Panc1 (cell line): ENCODE measurements around the gene ARPC5L. TPM values are rescaled to one million over a fixed set of nuclear protein-coding genes. Genes with fewer than 3 reads are reported as not detected.
"Not testable (repeated sequence)": the region's sequence is repeated elsewhere in the genome, so short reads cannot be mapped to it uniquely, and the experiment has no call there.

ENCODE experiments used
- ATAC-seq: fragments of 200-7000 bp; cut with Tn5 transposase; 2 replicates; pipeline ENCODE4 v1.9.1; 2020; ENCODE audit warnings: mild to moderate bottlenecking, moderate library complexity
- BruUV-seq: library from RNA; stranded (reverse); fragments of 400-500 nt; replicated peaks from 2 replicates; lab custom pipeline; 2021; lab: Mats Ljungman, UMichigan
- CTCF ChIA-PET: fragments of 300-600 bp; sonication (Branson Sonifier 250); formaldehyde crosslinking; loops from one replicate; lab custom pipeline; 2022; ENCODE audit warnings: antibody characterized with exemption; lab: Charles Lee
- POLR2A ChIA-PET: fragments of 300-600 bp; sonication (Branson Sonifier 250); formaldehyde crosslinking; loops from one replicate; lab custom pipeline; 2022; ENCODE audit warnings: antibody characterized with exemption; lab: Charles Lee
- DNase-seq: peaks from one replicate; pipeline ENCODE4 v3.0.0-alpha.2; 2010; ENCODE audit warnings: low read depth, low spot score
- H3K27ac ChIP-seq: 2 replicates; pipeline ENCODE4 v1.5.1; 2011; ENCODE audit warnings: mild to moderate bottlenecking, low read length, inconsistent platforms
- H3K27me3 ChIP-seq: fragments of 200-500 bp; sonication (Bioruptor generic); 2 replicates; pipeline ENCODE4 v1.6.0; 2014; ENCODE audit warnings: low read length, inconsistent platforms; ENCODE audit not compliant: control insufficient read depth, insufficient read depth
- H3K36me3 ChIP-seq: fragments of 200-500 bp; sonication (Bioruptor generic); 2 replicates; pipeline ENCODE4 v1.5.1; 2014; ENCODE audit warnings: inconsistent platforms, mild to moderate bottlenecking, low read length, moderate library complexity; ENCODE audit not compliant: control insufficient read depth, insufficient read depth
- H3K4me1 ChIP-seq: 2 replicates; pipeline ENCODE4 v1.5.1; 2011; ENCODE audit warnings: inconsistent platforms, mild to moderate bottlenecking, low read length, moderate library complexity; ENCODE audit not compliant: control insufficient read depth, insufficient read depth
- H3K4me3 ChIP-seq, 2 experiments: 2 replicates each; pipeline ENCODE4 v1.5.1; 2011 to 2012; ENCODE audit warnings: low read depth in 2 of 2, low read length in 2 of 2, mild to moderate bottlenecking in 2 of 2, inconsistent platforms in 1 of 2, moderate library complexity in 1 of 2
- H3K9me3 ChIP-seq: fragments of 200-500 bp; sonication (Bioruptor generic); 2 replicates; pipeline ENCODE4 v1.5.1; 2014; ENCODE audit warnings: low read depth, mild to moderate bottlenecking, inconsistent platforms, low read length, moderate library complexity; ENCODE audit not compliant: control insufficient read depth, insufficient read depth
- CTCF ChIP-seq: fragments of 450-650 bp; IDR thresholded peaks from 2 replicates; pipeline ENCODE4 v1.5.1; 2017; ENCODE audit warnings: mild to moderate bottlenecking
- POLR2AphosphoS5 ChIP-seq: IDR thresholded peaks from 2 replicates; pipeline ENCODE4 v1.6.1; 2012; ENCODE audit warnings: mild to moderate bottlenecking, low read depth, low read length, moderate library complexity
- REST ChIP-seq, 2 experiments: IDR thresholded peaks; 2 replicates each; pipeline ENCODE4 v1.6.1; 2011 to 2012; ENCODE audit warnings: low read depth in 2 of 2, control low read depth in 1 of 2, low read length in 1 of 2, mild to moderate bottlenecking in 1 of 2, moderate library complexity in 1 of 2; ENCODE audit not compliant: insufficient read depth in 1 of 2
- SIN3A ChIP-seq: IDR thresholded peaks from 2 replicates; pipeline ENCODE4 v1.6.1; 2012; ENCODE audit warnings: low read depth, mild to moderate bottlenecking, low read length, moderate library complexity, borderline replicate concordance; ENCODE audit not compliant: insufficient read depth
- TCF7L2 ChIP-seq: IDR thresholded peaks from 2 replicates; pipeline ENCODE4 v1.6.1; 2011; ENCODE audit warnings: mild to moderate bottlenecking, low read depth, low read length, inconsistent platforms
- in situ Hi-C: cut with HindIII; loops from 2 replicates; pipeline ENCODE4 v1.10.0; 2016; ENCODE audit warnings: low sequenced_read_pairs, low pct_unique_long_range_greater_than_20kb
- intact Hi-C: fragments of 100-400 bp; cut with micrococcal nuclease; formaldehyde crosslinking; loops from one replicate; pipeline ENCODE4 v1.10.0; 2022; ENCODE audit not compliant: unreplicated experiment
- total RNA-seq: library from RNA; stranded (reverse); gene quantifications from one replicate; pipeline ENCODE4 v1.2.1, GENCODE V29; 2021; ENCODE audit not compliant: unreplicated experiment

ARPC5L gene
- total RNA-seq, 1 experiment from 2014 or later = 39.6 TPM

- Histone ChIP-seq H3K4me3 (no peak overlapping the region), H3K27ac (no peak overlapping the region), H3K4me1 (no peaks in the 10 kb centered on the region), H3K36me3 (peaks cover 2% of the 10 kb centered on the region; the same call in 1 of the 2 replicates), H3K27me3 (no peaks in the 10 kb centered on the region), H3K9me3 (no peaks in the 10 kb centered on the region)
- intact Hi-C loops (no loop called here), in situ Hi-C loops (no loop called here)
- TF ChIP-seq SIN3A (no peak), REST (IDR thresholded peaks at IDR 0.05; ENCODE audit: insufficient read depth in 1 of 2, low read depth in 2 of 2, low read length in 1 of 2) (no peak), CTCF (no peak), TCF7L2 (no peak), POLR2AphosphoS5 (no peak)
- BruUV-seq = TSS peak; percentile 45
- no peak for ATAC-seq
- ChIA-PET CTCF (no interaction called here), POLR2A (no interaction called here)
- no peak for DNase-seq
Observed at GRCh38 chr9:124914753-124915405, 52.9 kb downstream of the ARPC5L start.

- H3K27ac ChIP-seq, H3K9me3 ChIP-seq, ATAC-seq, DNase-seq, H3K4me1 ChIP-seq, H3K36me3 ChIP-seq, H3K27me3 ChIP-seq, in situ Hi-C loops, CTCF ChIA-PET, H3K4me3 ChIP-seq, intact Hi-C loops, POLR2A ChIA-PET, BruUV-seq: not testable (repeated sequence)
Observed at GRCh38 chr9:124920394-124920793, 58.5 kb downstream of the ARPC5L start.

Other genes with a start within 250 kb of the ARPC5L start
- gene NR6A1, start 90.8 kb upstream of the ARPC5L start, total RNA-seq = 7.6 TPM
- 44.5 TPM for gene OLFML2A, start 85.0 kb upstream of the ARPC5L start, total RNA-seq
- not detected for gene WDR38, start 8.7 kb upstream of the ARPC5L start, total RNA-seq
- 758 TPM for gene RPL35, start 173 bp upstream of the ARPC5L start, total RNA-seq
- gene GOLGA1, start 79.0 kb downstream of the ARPC5L start, total RNA-seq = 15.5 TPM